ENCODE measurements around the gene ZBED5.
"Not testable (repeated sequence)": the region's sequence is repeated elsewhere in the genome, so short reads cannot be mapped to it uniquely, and the experiment has no call there.

The ZBED5 gene

GRCh38 chr11:10838881-10839280 lies 19.0 kb downstream of the ZBED5 start:
- no peak for DNase-seq (ENCODE audit: low read depth in 2 of 2, low spot score in 1 of 2)

DNA sequence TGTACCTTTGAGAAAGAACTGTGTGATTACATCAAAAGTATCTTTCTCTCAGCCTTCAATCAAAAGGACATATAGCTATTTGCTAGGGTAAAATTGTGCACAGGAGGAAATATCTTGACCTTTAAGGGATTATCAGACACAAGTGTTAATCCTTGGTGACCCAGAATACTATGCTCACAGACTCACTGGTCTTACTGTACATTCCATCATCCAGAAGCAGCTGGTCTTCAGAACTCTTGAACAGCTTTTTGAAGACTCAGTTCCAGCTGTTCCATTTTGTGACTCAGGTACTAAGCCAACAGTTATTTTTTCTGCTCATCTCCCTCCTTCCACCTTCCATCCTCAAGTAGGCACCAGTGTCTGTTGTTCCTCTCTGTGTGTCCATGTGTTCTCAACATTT lies 19.8 kb downstream of the ZBED5 start:
- DNase-seq (ENCODE audit: low read depth in 2 of 2, low spot score in 1 of 2) = no peak

DNA sequence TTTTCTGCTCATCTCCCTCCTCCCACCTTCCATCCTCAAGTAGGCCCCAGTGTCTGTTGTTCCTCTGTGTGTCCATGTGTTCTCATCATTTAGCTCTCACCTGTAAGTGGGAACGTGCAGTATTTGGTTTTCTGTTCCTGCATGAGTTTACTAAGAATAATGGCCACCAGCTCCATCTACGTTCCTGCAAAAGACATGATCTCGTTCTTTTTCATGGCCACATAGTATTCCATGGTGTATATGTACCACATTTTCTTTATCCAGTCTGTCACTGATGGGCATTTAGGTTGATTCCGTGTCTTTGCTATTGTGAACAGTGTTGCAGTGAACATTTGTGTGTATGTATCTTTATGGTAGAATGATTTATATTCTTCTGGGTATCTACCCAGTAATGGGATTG lies 21.0 kb downstream of the ZBED5 start:
- not testable (repeated sequence) for DNase-seq (ENCODE audit: low read depth in 2 of 2, low spot score in 1 of 2)

DNA sequence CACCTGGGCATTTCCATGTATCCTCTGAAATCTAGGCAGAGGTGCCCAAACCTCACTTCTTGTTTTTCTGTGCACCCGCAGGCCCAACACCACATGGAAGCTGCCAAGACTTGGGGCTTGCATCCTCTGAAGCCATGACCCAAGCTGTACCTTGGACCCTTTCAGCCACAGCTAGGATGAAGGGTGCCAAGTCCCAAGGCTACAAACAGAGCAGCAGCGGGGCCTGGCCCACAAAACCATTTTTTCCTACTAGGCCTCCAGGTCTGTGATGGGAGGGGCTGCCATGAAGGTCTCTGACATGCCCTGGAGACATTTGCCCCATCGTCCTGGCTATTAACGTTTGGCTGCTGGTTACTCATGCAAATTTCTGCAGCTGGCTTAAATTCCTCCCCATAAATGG lies 28.7 kb downstream of the ZBED5 start:
- DNase-seq (ENCODE audit: low read depth in 2 of 2, low spot score in 1 of 2) = no peak

GRCh38 chr11:10828402-10828801 lies 29.5 kb downstream of the ZBED5 start:
- DNase-seq (ENCODE audit: low read depth in 2 of 2, low spot score in 1 of 2) = no peak

GRCh38 chr11:10824888-10825287 lies 33.0 kb downstream of the ZBED5 start:
- DNase-seq (ENCODE audit: low read depth in 2 of 2, low spot score in 1 of 2) = no peak

- DNase-seq (ENCODE audit: low read depth in 2 of 2, low spot score in 1 of 2) = no peak
Measured at GRCh38 chr11:10823152-10823579, 34.7 kb downstream of the ZBED5 start.

DNA sequence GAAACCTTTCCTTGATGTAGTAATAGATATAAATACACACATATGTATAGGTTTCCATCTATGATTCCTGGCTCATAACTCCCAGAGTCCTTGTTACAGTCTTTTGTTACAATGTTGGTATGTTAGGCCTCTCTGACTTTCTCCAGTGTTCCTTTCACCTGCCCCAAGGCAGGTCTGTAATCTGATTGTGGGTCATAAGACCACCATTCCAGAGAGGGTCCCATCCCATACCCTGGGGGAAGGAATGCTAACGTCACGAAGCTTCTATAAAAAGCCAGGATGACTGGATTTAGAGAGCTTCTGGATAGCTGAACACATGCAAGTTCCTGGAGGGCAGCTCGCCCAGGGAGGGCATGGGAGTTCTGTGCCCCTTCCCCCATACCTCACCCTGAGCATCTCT lies 35.4 kb downstream of the ZBED5 start:
- DNase-seq (ENCODE audit: low read depth in 2 of 2, low spot score in 1 of 2) = not testable (repeated sequence)

GRCh38 chr11:10818594-10818993 lies 39.3 kb downstream of the ZBED5 start:
- no peak for DNase-seq (ENCODE audit: low read depth in 2 of 2, low spot score in 1 of 2)

DNA sequence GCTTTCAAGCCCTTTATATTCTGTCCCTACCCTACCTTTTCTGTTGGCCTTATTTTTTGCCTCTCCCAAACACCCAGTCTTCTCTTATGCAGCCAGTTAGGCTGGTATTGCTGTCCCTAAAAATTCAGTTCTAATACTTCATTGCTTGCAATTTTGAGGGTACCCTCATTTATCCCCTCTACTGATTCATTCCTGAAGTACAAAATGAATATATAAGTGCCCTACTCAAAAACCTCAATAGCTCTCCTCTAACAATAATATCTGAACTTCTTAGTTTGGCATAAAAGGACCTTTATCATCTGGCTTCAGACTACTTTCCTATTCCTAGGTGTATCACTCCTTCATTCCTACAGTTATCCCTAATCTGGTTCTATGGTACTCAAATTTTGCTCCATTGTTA lies 43.9 kb downstream of the ZBED5 start:
- no peak for DNase-seq (ENCODE audit: low read depth in 2 of 2, low spot score in 1 of 2)

- peak in 1 of 2 donors; percentile 21 for DNase-seq (ENCODE audit: low read depth in 2 of 2, low spot score in 1 of 2)
Measured at GRCh38 chr11:10809373-10810160, 48.3 kb downstream of the ZBED5 start.

DNA sequence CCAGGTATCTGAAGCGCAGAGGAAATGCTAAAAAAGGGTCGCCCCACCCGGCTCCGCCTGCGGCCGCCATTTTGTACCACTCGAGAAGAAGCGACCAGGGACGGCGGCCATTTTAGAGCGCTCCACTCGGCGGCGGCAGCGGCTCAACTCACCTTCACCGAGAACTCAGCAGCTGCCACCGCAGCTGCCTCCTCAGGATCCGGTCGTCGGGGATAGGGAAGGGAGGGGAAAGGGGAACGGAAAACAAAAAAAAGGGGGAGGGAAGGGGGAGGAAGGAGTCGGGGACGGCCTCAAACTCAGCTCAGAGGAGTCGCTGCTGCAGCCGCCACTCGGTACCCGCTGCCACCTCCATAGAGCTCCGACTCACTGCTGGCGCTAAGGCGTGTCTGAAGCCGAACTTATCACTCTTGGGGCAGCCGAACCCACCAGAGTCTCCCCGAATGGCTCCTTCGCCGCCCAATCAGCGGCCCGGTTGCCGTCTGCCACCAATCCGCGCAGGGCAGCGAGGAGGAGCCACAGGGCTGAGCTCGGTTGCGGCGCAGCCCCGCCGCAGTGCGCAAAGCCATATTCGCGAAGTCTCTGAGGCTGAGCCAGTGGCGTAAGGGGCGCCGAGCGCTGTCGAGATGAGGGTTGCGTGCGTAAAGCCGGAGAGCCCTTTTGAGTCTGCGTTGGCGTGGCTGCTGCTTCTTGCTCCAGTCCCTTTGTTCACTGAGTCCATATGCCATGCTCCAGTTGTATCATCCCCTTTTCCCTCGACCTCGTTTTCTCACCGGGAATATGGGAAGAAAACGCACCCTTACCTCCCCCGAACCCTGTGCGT lies 49.1 kb downstream of the ZBED5 start, which contains the start of gene EIF4G2:
TSS of gene EIF4G2 (minus strand) at position 374 of the 820 bp plus-strand sequence.
- DNase-seq (ENCODE audit: low read depth in 2 of 2, low spot score in 1 of 2) = peak; percentile 91 to 97

DNA sequence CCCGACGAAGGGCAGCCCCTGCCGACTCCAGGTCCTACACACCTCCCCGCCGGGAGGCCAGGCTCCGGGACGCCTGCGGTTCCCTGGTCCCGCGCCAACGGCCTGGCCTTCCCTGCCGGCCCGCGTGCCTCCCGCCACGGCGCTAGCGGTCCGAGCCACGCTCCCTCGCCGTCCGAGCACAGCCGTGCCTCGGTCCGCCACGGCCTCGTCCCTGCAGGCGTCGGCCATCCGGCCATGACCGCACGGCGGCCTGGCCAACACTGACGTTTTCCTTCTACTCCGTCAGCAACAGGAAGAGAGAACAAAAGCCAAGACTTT lies 49.7 kb downstream of the ZBED5 start:
- DNase-seq (ENCODE audit: low read depth in 2 of 2, low spot score in 1 of 2) = no peak

GRCh38 chr11:10807493-10808234 lies 50.2 kb downstream of the ZBED5 start:
- DNase-seq (ENCODE audit: low read depth in 2 of 2, low spot score in 1 of 2) = peak in 1 of 2 donors; percentile 22

DNA sequence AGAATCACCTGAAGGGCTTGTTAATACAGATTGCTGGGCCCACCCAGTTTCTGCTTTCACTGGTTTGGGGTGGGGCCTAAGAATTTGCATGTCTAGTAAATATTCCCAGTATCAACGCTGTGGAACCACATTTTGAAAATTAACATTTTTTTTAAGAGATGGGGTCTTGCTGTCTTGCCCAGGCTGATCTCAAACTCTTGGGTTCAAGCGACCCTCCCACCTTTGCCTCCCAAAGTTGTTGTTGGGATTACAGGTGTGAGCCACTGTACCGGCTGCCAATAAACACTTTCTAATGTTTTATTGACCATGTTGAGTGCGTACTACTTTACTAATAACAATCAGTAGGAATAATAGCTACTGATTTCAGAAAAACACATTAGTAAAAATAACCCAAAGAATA lies 51.6 kb downstream of the ZBED5 start:
- DNase-seq (ENCODE audit: low read depth in 2 of 2, low spot score in 1 of 2) = no peak

GRCh38 chr11:10805741-10806140 lies 52.1 kb downstream of the ZBED5 start:
- DNase-seq (ENCODE audit: low read depth in 2 of 2, low spot score in 1 of 2) = no peak

- DNase-seq (ENCODE audit: low read depth in 2 of 2, low spot score in 1 of 2) = no peak
Measured at GRCh38 chr11:10803676-10804075, 54.2 kb downstream of the ZBED5 start.
